Glutamatergic neuron (in vitro differentiated cells): ENCODE measurements around the gene LRP10. TPM values are rescaled to one million over a fixed set of nuclear protein-coding genes. Genes with fewer than 3 reads are reported as not detected.
A peak's percentile ranks its signal among the peaks of the same experiment; 100 is the strongest.

Experiments
- DNase-seq: peaks from one replicate; pipeline ENCODE4 v3.0.0; 2022
- H3K27ac Mint-ChIP-seq: one replicate; pipeline ENCODE4 v1.8.0; 2020; ENCODE audit warnings: mild to moderate bottlenecking, mixed read lengths, inconsistent platforms; ENCODE audit not compliant: unreplicated experiment
- H3K27me3 Mint-ChIP-seq: one replicate; pipeline ENCODE4 v1.8.0; 2020; ENCODE audit warnings: mild to moderate bottlenecking, moderate library complexity, mixed read lengths, inconsistent platforms; ENCODE audit not compliant: unreplicated experiment
- H3K36me3 Mint-ChIP-seq: one replicate; pipeline ENCODE4 v1.8.0; 2020; ENCODE audit warnings: mild to moderate bottlenecking, mixed read lengths, inconsistent platforms; ENCODE audit not compliant: unreplicated experiment
- H3K4me1 Mint-ChIP-seq: one replicate; pipeline ENCODE4 v1.8.0; 2020; ENCODE audit warnings: mild to moderate bottlenecking, low read depth, mixed read lengths, inconsistent platforms; ENCODE audit not compliant: unreplicated experiment
- H3K4me3 Mint-ChIP-seq: one replicate; pipeline ENCODE4 v1.8.0; 2020; ENCODE audit warnings: mild to moderate bottlenecking, mixed read lengths, inconsistent platforms; ENCODE audit not compliant: unreplicated experiment
- H3K9me3 Mint-ChIP-seq: one replicate; pipeline ENCODE4 v1.8.0; 2020; ENCODE audit warnings: mild to moderate bottlenecking, moderate library complexity, mixed read lengths, inconsistent platforms; ENCODE audit not compliant: unreplicated experiment
- total RNA-seq: library from RNA; stranded (reverse); fragmentation: NEBNext Ultra II Directional; extraction: Animal tissue kit (Norgen Biotek cat#: 25700); gene quantifications from one replicate; pipeline ENCODE4 v1.2.1, GENCODE V29; 2021; ENCODE audit not compliant: unreplicated experiment
- TF ChIP-seq, protein P1 (sequence below): fragments of 200-600 bp; sonication (generic); IDR thresholded peaks from one replicate; pipeline ENCODE4 v1.5.0; 2021; ENCODE audit not compliant: partially characterized antibody, unreplicated experiment

Gene LRP10
- total RNA-seq, 1 donor from 2014 or later: 15.1 TPM

DNA sequence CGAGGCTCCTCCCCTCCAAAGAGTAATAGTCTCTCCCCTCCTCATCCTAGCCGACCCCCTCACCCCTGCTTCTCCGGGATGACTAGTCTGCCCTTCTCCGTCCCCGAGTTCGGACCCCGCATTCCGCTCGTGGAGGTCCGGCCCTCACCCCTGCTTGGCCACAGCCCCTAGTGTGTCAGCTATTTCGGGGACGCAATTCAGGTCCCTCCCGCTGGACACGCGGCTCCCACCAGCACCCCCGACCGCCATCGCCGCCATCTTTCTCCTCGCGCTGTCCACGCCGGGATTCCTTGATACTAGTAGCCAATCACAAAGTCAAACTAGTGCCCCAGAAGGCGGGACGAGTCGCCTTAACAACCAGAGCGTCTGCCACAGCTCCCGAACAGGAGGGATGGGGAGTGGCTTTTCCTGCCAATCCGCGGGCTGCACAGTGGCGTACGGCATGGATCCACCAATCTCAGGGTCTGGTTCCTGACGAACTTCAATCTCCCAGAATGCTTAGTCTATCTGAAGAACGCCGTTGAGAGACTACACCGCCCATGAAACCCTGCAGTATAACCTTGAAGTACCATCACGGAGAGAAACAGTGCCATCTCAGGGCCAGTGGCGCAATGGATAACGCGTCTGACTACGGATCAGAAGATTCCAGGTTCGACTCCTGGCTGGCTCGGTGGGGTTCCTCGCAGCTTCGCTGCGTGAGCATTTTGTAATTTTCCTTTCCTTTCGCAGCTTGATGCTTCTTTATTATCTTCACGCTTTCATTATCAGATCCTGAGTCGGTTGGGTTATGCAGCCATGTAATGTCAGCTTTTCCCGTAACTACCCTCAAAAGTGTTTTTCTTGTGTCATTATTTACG lies 57.8 kb downstream of the LRP10 start, which contains the start of gene PRMT5:
PRMT5 (minus strand) TSS at position 273 of the 857 bp plus-strand sequence; CDS start at position 258, 15 bp downstream.
- peaks cover 6% of the 10 kb centered on the region for H3K27me3 Mint-ChIP-seq
- no peaks in the 10 kb centered on the region for H3K36me3 Mint-ChIP-seq
- H3K9me3 Mint-ChIP-seq: peaks cover 4% of the 10 kb centered on the region
- peak within 1 kb of the TSS; percentile 1 for H3K27ac Mint-ChIP-seq
- TF ChIP-seq, protein P1, sequence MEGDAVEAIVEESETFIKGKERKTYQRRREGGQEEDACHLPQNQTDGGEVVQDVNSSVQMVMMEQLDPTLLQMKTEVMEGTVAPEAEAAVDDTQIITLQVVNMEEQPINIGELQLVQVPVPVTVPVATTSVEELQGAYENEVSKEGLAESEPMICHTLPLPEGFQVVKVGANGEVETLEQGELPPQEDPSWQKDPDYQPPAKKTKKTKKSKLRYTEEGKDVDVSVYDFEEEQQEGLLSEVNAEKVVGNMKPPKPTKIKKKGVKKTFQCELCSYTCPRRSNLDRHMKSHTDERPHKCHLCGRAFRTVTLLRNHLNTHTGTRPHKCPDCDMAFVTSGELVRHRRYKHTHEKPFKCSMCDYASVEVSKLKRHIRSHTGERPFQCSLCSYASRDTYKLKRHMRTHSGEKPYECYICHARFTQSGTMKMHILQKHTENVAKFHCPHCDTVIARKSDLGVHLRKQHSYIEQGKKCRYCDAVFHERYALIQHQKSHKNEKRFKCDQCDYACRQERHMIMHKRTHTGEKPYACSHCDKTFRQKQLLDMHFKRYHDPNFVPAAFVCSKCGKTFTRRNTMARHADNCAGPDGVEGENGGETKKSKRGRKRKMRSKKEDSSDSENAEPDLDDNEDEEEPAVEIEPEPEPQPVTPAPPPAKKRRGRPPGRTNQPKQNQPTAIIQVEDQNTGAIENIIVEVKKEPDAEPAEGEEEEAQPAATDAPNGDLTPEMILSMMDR: no peak
- peaks cover 4% of the 10 kb centered on the region for H3K4me1 Mint-ChIP-seq
- peak; percentile 94 for DNase-seq
- H3K4me3 Mint-ChIP-seq: no peak within 1 kb of the TSS

DNA sequence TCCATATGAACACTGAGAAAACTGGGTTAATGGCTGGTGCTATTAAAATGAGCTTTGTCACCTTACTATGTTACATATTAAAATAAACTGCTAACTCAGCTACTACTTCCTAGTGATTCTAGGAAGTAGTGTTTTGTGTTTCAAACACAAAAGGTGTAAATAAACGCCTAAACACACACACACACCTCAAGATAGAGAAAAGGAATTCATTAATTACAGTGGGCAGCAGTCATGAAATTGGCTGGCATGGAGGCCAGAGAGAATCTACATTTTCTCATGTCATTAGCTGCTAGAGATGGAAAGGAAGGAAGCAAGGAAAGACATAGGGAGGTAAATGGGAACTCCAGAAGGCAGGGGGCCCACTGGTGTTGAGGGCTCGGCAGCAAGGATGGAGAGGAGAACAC lies 58.4 kb downstream of the LRP10 start:
- Mint-ChIP-seq H3K27ac (no peak overlapping the region), H3K36me3 (no peaks in the 10 kb centered on the region), H3K4me3 (no peak overlapping the region), H3K27me3 (peaks cover 3% of the 10 kb centered on the region), H3K4me1 (peaks cover 4% of the 10 kb centered on the region), H3K9me3 (peaks cover 4% of the 10 kb centered on the region)
- no peak for DNase-seq
- TF ChIP-seq, protein P1: no peak

Other genes starting within 250 kb of the LRP10 start
- not detected for gene OR6J1, start 227.4 kb upstream of the LRP10 start, total RNA-seq
- gene OXA1L, start 105.1 kb upstream of the LRP10 start, total RNA-seq: 80.3 TPM
- gene SLC7A7, start 56.3 kb upstream of the LRP10 start, total RNA-seq: 1.7 TPM
- 67.9 TPM for gene MRPL52, start 41.9 kb upstream of the LRP10 start, total RNA-seq
- gene MMP14, start 35.2 kb upstream of the LRP10 start, total RNA-seq: 162 TPM
- 73.2 TPM for gene REM2, start 11.5 kb downstream of the LRP10 start, total RNA-seq
- 70.9 TPM for gene RBM23, start 47.4 kb downstream of the LRP10 start, total RNA-seq
- 54.6 TPM for gene PRMT5, start 57.6 kb downstream of the LRP10 start, total RNA-seq
- gene HAUS4, start 85.3 kb downstream of the LRP10 start, total RNA-seq: 9.7 TPM
- gene AJUBA, start 110.8 kb downstream of the LRP10 start, total RNA-seq: 0.34 TPM
- 12.1 TPM for gene C14orf93, start 138.4 kb downstream of the LRP10 start, total RNA-seq
- 289 TPM for gene PSMB5, start 163.2 kb downstream of the LRP10 start, total RNA-seq
- gene PSMB11, start 170.5 kb downstream of the LRP10 start, total RNA-seq: not detected
- 164 TPM for gene CDH24, start 185.8 kb downstream of the LRP10 start, total RNA-seq
- gene ACIN1, start 223.4 kb downstream of the LRP10 start, total RNA-seq: 341 TPM
- gene C14orf119, start 223.8 kb downstream of the LRP10 start, total RNA-seq: 40.3 TPM
- gene CIROP, start 233.2 kb downstream of the LRP10 start, total RNA-seq: not detected
- gene CEBPE, start 247.5 kb downstream of the LRP10 start, total RNA-seq: not detected